ENCODE data around the gene BACH2.

GRCh38 chr6:90291565-90291964 lies 5.1 kb downstream of the BACH2 start:
- TF ChIP-seq CTCF (IDR thresholded peaks at IDR 0.05) (no peak), EZH2 (IDR thresholded peaks at IDR 0.05) (no peak), EZH2phosphoT487 (IDR thresholded peaks at IDR 0.05) (no peak)

Measured in neural progenitor cell (in vitro differentiated cells).